Measurements from ENCODE around the gene AK9.
A peak's percentile ranks its signal among the peaks of the same experiment; 100 is the strongest.
"Not testable (repeated sequence)": the region's sequence is repeated elsewhere in the genome, so short reads cannot be mapped to it uniquely, and the experiment has no call there.

Gene AK9

DNA sequence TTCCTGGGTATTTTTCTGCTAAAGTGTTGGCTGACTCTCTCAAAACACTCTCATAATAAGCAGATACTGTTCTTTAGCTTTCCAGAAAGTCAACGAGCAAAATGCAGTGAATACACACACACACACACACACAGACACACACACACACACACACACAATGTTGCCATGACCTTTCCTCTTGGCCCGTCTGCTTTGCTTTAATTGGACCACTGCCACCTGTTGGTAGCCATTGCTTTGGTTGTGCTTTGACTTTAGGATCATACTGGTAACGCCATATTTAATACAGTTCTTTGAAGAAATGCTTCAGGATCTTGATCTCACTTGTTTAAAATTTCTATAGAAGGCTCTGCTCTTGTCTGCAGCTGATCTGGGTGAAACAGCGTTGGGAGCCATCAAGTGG is 4.5 kb upstream of the AK9 start:
- no peak for DNase-seq

DNA sequence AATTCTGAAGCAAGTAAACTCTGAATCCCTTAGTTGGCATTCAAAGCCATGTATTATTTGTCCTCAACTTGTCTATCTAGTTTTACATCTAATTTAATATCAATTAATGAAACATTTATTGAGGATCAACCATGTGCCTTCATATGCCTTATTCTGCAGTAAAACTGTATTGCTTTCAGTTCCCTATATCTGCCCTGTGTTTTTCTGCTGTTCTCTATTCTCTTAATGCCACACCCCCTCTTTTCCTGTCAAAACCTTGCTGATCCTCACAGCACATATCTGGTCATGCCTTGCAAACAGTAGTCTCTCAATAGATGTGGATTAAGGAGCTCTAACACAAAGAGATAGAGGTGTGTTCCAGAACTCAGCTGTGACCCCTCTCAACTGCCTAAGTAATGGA is 2.1 kb upstream of the AK9 start:
- no peak for DNase-seq

DNA sequence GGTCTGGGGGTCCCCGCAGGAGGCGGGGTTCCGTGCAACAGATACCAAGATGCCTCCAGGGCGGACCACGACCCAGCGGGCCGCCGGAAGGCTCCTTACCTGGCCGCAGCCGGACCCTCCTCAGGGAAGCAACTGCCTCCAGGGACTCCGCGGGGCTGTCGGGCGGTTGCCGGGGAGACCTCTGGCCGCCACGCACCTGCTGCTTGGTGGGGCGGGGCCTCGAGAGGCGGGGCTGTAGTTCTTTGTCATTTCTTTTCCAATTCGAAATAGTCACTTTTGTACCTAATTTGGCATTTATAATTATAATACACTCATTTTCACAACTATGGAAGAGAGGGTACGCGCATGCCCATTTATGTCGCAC is 647 bp downstream of the AK9 start:
- DNase-seq = peak; percentile 54

DNA sequence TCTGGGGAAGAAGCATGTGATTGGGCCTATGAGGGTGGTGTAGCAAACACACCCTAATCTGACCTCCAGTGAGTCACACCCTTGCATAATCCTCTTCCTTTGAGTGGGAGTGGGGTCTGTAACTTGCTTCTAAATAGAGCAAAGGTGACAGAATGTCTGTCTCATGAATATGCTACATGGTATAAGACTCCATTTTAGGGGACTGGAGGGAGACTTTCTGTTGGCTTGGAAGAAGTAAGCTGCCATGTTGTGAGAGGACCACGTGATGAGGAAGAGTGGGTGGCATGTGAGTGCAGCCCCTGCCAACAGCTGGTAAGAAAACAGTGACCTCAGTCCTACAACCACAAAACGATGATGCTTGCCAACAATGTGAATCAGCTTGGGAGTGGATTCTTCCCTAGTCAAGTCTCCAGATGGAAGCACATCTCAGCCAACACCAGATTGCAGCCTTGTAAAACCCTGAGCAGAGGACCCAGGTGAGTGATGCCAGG is 3.7 kb downstream of the AK9 start:
- no peak for DNase-seq

DNA sequence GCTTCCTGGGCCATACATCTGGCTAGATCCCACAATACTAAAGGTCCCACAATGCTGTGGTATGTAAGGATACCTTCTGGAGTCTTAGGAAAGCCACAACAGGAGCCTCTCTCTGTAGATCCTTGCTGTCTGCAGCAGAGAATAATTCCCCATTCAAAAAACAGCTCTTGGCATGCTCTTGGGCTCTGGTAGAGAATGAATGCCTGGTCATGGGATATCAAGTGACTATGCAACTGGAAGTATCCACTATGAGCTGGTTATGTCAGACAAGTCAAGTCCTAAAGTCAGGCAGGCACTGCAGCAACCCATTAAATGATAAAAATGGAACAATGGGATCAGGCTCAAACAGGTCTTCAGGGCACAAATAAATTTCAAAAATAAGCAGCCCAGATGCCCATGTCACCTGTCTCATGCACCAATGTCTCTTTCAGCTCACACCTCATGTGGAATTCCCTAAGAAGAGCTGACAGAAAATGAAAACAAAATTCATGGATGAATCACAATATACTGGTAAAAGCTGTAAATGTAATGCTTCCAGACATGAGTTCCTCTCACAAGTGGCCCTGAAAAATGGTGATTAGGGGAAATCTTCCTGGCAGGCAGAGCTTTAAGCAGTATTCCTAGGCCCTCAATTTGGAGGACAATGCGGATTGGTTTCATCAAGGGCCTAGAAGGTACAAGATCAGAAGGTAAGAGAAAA is 4.3 kb downstream of the AK9 start:
- DNase-seq = no peak

DNA sequence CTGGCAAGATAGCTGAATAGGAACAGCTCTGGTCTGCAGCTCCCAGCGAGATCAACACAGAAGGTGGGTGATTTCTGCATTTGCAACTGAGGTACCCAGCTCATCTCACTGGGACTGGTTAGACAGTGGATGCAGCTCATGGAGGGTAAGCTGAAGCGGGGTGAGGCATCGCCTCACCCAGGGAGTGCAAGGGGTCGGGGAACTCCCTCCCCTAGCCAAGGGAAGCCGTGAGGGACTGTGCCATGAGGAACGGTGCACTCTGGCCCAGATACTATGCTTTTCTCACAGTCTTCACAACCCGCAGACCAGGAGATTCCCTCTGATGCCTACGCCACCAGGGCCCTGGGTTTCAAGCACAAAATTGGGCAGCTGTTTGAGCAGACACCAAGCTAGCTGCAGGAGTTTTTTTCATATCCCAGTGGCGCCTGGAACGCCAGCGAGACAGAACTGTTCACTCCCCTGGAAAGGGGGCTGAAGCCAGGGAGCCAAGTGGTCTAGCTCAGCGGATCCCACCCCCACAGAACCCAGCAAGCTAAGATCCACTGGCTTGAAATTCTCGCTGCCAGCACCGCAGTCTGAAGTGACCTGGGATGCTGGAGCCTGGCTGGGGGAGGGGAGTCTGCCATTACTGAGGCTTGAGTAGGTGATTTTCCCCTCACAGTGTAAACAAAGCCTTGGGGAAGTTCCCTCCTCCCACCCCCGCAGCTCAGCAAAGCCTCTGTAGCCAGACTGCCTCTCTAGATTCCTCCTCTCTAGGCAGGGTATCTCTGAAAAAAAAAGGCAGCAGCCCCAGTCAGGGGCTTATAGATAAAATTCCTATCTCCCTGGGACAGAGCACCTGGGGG is 12.1 kb downstream of the AK9 start:
- not testable (repeated sequence) for DNase-seq

DNA sequence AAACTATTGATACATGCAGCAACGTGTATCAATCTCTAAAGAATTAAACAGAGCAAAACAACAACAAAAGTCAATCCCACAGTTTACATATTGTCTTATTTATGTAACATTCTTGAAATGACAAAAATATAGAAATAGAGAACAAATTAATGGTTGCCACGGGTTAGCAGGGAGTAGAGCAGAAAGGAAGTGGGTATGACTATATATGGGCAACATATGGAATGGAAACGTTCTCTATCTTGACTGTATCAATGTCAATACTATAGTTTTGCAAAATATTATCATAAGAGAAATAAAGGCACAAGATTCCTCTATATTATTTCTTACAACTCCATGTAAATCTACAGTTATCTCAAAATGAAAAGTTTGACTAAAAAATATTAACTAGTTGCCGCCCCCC is 12.8 kb downstream of the AK9 start:
- no peak for DNase-seq

DNA sequence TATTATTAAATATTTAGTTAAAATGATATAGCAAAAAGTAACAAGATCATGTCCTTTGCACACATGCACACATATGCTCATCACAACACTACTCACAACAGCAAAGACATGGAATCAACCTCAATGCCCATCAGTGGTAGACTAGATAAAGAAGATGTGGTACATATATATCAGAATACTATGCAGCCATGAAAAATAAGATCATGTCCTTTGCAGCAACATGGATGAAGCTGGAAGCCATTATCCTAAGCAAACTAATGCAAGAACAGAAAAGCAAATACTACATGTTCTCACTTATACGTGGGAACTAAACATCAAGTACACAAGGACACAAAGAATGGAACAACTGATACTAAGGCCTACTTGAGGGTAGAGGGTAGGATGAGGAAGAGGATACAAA is 14.3 kb downstream of the AK9 start:
- DNase-seq = no peak

DNA sequence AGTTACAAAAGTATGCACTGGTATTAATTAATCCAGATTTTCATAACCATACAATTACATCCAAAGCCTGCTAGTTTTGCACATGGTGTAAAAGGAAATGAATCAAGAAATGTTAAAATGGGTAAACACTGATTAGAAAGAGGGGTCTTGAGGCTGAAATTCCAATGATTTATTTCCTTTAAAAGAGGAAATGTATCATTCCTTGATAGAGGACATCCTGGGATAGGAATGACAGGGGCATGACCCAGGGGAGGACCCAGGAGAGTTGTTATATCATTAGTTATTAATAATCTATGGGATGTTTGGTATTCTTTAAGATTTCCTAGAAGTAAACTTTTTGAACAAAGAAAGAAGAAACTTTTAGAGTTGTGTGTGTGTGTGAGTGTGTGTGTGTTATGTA is 18.2 kb downstream of the AK9 start:
- DNase-seq = no peak

DNA sequence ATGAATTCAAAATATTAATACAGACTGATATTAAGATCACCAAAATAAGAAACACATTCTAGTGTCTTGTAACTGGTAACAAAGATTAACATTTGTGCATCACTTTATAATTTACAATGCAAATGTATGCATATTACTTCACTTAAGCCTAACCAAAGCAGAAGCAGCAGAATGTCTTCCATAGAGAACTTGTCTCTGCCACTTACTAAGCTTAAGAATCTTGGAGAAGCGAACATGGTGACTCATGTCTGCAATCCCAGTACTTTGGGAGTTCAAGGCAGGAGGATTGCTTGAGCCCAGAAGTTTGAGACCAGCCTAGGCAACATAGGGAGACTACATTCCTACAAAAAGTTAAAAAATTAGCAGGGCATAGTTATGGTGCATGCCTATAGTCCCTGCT is 18.8 kb downstream of the AK9 start:
- no peak for DNase-seq

DNA sequence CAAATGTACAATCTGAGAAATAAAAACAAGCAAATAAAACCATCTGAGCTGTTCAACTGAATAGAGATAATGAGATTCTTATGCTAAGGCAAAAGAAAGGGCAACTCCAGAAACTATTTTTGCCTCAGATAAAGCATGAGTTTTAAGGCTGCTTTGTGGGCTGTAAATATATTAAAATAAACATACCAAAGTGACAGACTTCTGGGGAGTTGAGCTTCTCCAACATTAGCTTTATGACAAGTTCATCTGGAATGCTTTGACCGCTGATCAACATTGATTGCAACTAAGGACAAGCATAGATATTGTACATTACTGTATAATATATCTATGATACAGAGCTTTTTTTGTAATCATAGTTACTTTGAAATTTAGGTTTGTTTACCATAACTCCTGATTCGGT is 19.3 kb downstream of the AK9 start:
- no peak for DNase-seq

DNA sequence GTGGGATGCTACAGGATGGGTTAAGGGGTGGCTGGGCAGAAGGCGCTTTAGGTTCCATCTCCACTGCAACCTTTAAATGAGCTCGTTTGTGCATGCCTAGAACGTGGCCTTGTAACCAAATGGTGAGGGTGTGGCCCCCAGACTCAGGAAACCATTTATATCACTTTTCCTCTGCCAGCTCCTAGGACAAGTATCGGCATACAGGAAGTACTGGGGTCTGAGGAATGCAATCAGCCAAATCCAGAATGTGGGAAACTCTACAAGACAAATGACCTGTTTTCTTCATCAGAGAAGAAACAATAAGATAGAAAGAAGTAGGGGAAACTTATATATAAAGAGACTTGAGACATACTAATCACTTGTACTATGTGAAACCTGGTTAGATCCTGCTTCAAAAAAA is 21.2 kb downstream of the AK9 start:
- DNase-seq = no peak

DNA sequence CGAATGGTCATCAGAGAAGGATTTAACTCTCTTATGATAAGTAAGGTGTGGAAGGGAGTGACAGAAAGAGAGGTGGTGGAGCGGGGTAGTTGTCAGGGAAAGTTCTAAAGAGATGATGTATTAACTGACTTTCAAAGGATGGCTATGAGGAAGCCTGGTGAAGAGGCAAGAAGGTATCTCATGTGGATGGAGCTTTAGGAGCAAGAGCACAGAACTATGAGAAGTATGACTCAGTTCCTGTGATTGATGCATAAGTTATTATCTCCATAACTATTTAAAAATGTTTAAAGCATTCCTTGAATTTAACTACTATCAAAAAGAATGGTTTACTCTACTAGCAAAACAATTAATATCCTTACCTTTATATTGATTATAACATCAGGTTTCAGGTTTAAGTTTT is 28.8 kb downstream of the AK9 start:
- no peak for DNase-seq

DNA sequence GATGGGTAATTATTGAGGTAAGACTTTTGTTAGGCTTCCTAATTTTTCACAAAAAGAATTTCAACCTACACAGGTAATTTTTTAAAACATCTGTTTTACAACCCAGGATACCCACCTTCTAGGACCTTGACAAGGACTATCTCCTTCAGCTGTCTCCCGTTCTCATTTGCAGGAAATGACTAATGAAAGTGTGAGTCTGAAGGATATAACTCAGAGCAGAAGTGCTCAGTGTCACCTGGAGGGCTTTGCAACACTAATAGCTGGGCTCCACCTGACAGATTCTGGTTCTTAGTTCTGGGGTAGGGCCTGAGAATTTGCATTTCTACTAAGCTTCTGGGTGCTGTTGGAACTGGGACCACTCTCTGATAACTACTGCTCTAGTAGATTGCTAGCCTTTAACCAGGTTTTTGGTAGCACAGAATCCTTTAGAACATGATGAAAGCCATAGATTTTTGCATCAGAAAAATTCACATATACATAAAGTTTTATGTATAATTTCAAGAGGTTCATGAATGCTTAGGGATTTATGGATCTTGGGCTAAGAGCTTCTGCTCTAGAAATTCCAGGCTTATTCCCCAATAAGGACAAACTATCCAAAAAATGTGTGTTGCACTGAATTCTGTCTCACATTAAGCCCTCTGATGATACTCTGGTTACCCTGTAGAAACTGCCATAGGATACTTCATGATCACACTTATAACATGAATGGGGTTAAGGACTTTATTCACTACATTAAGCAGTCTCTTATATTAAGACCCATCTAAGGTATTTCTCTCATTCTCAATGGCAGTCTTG is 30.3 kb downstream of the AK9 start:
- no peak for DNase-seq

DNA sequence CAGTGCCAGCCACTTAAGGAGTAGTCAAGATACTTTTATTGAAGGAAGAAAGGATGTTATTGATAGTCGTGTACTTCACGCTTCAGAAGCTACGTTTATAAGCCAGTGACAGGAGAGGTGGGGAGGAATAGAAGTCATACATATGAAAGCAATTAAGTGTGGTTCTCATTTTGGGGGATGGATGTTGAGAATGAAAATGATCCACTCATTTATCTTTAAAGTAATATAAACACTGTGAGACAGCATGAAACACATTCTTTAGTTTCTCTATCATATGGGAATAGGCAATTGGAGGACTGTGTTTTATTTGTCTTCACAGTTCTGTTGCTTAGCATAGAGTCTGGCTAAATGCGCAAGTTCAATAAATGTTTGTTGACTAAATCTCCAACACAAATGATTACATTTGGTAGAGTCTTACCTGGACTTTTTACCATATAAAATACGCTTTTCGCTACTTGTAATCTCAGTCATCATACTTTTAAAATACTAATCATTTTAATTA is 35.2 kb downstream of the AK9 start:
- DNase-seq = no peak

DNA sequence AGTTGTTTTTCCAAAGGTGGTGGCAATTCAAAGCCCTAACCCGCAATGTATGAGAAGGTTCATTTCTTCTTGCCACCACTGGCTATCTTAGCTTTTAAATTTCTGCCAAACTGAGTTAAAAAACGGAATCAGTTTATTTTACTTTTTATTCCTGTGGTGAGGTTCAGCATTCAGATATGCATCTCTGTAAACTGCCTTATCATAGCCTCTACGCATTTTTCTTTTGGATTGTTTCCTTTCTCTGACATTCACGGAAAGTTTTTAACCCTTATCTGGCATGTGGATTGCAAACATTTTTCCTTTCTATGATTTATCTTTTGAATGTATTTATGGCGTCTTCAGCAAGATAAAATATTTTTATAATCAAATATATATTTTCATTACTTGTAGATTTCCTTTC is 37.7 kb downstream of the AK9 start:
- no peak for DNase-seq

DNA sequence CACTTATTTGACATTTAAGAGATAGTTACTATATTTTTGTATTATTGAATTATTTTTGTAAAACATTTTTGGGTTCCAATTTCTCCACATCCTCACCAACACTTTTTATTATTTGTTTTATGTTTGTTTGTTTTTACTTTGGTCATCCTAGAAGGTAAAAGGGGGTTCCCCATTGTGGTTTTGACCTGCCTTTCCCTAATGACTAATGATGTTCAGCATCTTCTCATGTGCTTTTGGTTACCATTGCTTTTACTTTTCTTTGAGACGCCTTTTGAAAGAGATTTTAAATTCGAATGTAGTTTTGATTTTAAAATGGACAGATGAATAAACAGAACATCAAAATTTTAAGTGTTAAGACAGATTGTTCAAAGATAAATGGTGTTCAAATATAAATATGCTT is 46.9 kb downstream of the AK9 start:
- DNase-seq = no peak

DNA sequence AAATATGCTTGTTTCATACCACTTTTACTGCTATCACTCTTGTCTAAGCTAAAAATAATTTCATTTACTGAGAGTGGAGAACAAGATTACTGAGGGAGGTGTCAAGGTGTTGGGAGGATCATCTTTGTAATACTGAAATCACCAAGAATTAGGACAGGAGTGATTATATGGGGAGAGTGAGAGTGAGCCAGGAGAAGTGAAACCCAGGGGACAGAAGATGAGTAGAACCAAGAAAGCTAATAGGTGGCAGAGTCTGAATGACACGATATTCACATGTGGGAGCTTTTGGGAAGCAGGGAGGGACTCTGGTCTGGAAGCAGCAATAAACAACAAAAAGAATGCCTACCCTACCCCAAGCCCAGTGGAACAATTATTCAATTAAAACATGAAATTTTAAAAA is 58.6 kb downstream of the AK9 start:
- DNase-seq = no peak

DNA sequence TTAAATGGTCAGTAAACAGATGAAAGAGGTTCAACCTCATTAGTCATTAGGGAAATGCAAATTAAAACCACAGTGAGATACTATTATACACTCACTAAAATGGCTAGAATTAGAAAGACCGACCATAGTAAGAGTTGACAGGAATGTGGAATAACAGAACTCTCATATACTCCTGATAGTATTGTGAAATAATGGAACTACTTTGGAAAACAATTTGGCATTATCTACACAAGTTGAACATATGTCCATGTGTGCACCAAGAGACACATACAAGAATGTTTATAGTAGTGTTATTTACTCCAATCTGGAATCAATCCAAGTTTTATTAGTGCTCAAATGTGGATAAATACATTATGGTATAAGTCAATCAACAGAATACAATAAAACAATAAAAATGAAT is 59.6 kb downstream of the AK9 start:
- no peak for DNase-seq

DNA sequence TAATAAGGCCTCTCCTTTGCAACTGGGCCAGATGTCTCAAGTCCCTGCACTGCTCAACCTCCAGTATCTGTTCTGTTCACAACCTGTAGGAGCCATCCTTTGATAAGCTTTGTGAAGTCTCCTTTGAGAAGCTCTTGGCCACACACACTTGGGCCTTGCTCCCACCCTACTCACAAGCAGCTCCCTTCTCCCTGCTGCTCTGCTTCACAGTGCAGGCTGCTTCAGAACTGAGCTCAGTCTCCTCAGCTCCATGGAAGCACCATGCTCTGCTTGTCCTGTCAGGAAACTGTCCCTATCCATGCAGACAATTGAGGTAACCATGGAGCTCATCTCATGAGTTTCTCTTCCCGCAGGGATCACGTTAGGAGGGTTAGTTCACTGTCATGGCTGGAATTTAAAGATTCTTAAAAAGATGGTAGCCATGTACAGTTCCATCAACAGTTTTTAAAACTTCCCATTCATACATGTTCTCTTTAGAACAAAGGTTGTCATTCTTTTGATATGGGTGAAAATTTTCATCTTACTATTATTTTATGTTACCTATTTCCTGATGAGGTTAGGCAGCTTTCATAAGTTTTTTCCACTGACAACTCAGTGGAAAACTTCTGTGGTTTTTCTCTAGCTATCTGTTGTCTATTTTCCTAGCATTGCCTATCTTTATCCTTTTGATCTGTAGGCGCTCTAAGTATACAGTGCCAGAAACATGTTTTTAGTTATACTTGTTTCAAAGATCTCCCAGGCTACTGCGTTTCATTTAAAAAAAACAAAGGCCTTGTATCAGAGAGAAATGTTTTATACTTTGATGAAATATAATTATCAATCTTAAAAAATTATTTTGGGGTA is 62.6 kb downstream of the AK9 start:
- no peak for DNase-seq

DNA sequence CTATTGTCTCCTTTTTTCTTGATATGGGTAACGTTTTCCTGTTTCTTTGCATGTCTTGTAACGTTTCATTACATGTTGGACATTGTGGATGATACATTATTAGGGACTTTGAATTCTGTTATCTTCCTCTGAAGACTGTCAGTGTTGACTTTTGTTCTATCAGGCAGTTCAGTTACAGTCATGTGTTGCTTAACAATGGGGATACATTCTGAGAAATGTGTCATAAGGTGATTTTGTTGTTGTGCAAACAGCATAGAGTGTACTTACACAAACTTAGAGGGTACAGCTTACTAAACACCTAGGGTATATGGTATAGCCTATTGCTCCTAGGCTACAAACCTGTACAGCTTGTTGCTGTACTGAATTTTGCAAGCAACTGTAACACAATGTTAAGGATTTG is 64.7 kb downstream of the AK9 start:
- no peak for DNase-seq

DNA sequence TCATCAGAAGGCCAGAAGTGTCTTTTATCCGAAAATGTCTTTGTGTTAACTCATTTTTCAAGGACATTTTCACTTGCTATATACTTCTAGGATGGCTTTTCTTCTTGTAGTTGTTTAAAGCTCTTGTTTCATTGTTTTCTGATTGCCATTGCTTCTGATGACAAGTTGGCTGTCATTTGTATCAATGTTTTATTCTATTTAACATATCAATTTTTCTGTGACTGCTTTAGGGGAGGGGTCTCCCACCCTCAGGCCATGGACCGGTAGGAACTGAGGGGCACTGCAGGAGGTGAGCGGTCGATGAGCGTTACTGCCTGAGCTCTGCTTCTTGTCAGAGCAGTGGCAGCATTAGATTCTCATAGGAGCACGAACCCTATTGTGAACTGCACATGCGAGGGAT is 65.8 kb downstream of the AK9 start:
- no peak for DNase-seq

DNA sequence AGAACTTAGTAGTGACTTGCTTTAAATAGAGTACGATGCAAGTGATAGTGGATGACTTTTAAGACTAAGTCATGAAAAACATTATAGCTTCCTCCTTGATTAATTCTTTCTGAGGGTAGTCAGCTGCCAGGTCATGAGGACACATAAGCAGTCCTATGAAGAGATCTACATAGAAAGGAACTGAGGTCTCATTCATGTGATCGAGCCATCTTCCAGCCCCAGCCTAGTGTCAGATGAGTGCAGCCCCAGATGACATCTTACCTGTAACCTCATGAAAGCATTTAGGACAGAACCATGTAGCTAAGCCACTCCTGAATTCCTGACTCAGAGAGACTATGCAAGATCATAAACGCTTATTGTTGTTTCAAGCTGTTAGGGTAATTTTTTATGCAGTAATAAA is 67.7 kb downstream of the AK9 start:
- DNase-seq = no peak

Data from T-helper 9 cell (primary cell).